GM21825 (cell line): ENCODE data around the gene RCOR2.
"Not testable (repeated sequence)": the region's sequence is repeated elsewhere in the genome, so short reads cannot be mapped to it uniquely, and the experiment has no call there.

Experiments used
- ATAC-seq: cut with Tn5 transposase; IDR thresholded peaks from one replicate; pipeline ENCODE4 v1.9.1; 2021; ENCODE audit warnings: mild to moderate bottlenecking, moderate library complexity; ENCODE audit not compliant: unreplicated experiment

The RCOR2 gene

DNA sequence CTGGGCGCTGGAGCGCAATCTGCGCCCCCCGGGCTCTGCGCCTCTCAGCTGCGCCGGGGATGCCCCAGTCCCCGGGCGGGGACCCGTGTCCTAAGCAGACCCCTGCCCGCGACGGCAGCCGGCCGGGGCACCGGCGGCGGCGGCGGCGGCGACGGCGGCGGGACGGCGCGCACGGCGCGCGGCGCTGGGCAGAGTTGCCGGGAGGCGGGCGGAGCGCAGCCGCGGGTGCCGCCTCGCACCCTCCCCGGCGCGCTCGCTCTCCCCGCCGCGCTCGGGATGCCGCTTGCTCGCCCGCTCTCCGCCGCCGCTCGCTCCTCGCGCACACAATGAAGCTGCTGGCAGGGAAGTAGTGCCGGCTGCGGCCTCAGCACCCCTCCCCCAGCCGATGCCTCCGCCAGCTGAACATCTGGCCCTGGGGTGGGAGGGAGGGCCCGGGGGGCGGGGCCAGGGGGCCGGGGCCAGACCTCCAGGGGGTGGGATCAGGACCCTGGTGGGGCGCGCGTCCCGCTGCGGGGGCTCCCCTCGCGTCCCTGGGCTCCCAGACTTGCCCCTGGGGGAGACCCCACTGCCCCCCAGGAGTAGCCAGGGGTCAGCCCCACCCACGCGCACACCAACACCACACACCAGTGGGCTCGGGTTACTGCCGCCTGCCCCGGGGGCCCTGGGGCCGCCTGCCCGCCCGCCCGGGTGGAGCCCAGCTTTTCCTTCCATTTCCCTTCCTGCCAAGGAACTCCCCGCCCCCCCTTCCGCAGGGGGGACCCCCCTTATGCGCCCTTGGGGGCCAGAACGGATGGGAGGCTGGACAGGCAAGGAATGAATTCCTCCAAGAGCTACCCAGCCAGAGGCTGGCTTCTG lies at the start of gene RCOR2:
TSS of gene RCOR2 (minus strand) at position 328 of the 855 bp plus-strand sequence. CDS start 708 bp downstream, outside the sequence.
- ATAC-seq: no peak

DNA sequence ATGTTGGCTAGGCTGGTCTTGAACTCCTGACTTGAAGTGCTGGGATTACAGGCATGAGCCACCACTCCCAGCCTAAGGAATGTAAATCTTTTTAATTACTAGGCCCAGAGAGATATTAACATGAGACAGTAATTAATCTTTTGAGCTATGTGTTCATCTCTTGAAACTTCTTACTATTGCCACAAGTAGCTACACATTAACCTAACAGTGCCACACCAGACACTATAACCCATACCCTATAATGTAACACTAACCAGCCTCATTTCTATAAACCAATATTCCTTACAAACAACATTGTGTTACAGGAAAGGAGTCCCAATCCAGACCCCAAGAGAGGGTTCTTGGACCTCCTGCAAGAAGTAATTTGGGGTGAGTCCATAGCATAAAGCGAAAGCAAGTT lies 49.5 kb upstream of the RCOR2 start:
- no peak for ATAC-seq

DNA sequence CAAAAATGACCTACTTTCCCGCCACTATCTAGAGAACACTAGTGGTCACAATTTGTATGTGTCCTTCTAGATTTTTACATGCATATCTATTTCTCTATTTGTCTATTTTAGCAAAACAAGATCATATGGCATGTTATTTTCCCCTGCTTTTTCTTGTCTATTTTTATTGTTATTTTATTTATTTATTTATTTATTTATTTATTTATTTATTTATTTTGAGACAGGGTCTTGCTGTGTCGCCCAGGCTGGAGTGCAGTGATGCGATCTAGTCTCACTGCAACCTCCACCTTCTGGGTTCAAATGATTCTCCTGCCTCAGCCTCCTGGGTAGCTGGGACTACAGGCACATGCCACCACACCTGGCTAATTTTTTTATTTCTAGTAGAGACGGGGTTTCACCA lies 46.9 kb upstream of the RCOR2 start:
- ATAC-seq: not testable (repeated sequence)

DNA sequence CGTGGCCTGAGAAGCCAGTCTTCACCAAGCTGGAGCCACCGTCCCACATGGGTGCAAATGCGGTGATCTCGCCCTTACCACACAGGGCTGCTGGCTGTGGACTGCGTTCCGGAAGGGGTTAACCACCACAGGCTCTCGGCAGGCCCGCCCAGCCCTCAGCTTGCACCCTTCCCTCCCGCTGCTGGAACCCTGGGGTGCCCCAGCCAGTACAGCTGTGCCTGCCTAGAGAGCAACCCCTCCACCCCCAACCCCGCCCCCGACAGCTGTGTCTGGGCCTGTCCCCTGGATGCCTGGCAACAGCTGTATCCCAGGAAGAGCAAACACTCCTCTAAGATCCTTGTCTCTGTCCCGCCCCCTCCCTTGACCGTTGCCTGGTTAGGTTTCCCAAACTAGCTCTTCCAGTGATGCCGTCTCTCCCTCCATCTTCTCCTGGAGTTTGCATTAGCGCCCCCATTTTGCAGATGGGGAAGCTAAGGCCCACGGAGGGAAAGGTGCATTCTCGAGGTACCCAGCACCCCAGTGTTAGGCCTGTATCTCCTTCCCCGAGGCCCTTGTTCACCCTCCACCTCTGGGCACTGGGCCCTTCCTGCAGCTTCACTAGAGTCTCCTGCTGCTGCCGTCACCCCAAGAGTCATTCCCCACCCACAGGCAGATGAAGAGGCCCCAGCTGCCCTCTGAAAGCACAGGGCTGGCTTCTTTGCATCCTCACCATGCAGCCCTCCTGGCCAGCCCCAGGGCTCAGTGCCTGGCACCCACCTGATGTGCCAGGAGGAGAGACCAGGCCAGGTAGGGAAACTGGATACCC lies 44.8 kb upstream of the RCOR2 start:
- no peak for ATAC-seq

DNA sequence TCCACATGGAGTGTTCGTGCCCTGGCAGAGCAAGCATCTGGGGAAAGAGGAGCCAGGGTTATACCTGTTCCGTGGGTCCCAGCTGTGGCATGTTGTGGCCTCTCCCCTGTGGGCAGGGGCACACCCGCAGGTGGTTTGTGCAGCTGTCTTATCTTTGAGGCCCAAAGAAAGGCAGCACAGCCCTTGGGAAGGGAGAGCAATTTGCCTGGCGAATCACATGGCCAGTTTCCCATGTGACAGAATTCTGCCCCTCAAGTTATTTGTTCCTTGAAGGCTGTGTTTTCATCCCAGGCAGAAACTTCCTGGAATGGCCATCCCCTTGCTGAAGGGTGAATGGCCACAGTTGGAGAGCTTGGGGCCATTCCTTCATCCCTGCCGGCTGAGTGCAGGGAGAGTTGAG lies 41.0 kb upstream of the RCOR2 start:
- ATAC-seq: no peak

DNA sequence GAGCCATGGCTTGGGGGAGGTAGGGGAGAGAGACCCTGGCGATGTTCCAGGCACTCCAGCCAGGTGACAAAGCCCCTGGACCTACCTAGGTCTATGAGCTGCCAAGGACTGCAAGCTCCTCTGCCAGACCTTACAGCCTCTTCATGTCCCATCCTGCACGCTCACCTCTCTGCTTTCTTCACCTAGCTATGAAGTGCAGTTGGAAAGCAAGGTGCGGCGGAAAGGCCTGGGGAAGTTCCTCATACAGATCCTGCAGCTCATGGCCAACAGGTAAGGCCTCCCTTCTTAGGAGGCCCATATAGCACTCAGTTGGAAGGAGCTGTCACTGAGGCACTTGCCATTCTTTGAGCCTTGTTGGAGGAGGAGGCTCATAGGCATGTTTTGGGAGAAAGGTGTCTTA lies 35.6 kb upstream of the RCOR2 start:
- ATAC-seq: no peak

DNA sequence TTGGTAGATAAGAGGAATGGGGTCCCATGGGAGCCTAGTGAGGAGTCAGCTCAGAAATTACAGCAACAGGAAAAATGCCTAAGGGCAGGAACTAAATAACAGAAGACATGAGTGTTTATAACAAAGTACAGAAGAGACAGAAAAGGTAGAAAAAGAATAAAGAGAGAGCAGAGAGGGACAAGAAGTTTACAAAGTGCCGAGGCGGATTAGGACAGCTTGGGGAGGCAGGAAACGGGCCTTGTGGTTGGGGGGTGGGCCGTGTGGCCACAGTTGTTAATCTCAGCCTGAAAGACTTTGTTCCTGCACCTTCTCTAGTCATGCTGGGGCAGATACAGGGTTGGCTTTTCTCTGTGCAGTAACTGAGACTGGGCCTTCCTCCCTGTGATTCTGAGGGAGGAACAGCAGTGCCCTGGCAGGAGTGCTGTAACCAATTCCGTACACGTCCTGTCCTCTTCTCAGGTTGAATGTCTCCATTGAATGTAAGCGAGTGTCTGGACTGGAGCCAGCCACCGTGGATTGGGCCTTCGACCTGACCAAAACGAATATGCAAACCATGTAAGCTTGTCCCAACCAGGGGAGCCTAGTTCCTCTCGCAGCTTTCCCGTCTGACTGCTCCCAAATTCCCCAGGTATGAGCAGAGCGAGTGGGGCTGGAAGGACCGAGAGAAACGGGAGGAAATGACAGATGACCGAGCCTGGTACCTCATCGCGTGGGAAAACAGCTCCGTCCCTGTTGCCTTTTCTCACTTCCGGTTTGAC lies 35.0 kb upstream of the RCOR2 start:
- peak; percentile 73 for ATAC-seq

DNA sequence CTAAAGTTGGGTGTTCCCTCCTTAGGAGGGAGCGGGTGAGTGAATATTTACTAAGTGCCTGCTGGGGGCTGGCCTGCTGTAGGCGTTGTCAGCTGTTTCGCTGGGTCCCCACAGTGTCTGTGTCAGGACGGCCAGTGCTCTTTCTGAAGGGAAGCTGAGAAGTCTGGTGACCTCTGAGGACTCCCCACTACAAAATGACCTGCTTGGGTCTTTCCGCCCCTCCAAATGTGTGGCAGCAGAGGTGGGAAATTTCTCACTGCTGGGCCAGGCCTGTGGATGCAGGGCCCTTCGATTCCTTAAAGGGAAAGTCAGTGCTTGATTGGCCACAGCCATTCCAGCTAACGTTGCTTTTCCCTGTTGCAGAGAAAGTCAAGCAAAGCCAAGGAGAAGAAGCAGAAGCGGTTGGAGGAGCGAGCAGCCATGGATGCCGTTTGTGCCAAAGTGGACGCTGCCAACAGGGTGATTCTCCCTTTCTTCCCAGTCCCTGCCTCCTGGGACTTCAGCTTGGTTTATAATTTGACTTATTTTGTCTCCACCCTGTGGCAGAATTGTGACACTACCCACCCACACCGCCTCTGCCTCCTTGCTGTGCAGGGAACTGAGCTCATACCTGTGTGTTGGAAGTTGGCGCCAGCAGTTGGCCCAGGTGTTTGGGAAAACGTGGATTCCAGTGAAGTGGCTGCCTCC lies 28.7 kb upstream of the RCOR2 start:
- no peak for ATAC-seq

DNA sequence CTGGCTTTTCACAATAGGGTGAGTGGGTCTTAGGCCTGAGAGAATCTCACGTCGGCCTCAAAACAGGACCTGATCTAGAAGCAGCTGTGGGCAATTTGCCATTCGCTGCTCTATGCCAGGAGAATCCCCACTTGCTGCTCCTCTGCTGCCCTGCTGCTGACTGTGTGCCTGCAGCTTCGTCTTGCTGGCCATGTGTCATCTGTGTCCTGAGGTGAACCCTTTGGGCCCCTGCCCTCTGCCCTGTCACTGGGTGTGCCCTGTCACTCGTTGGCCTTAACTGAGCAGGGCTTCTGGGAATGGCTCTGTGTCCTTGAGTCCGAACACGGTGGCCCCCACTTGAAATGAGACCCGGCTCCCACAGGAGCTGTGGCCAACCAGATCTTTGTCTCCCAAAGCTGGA lies 28.0 kb upstream of the RCOR2 start:
- no peak for ATAC-seq

DNA sequence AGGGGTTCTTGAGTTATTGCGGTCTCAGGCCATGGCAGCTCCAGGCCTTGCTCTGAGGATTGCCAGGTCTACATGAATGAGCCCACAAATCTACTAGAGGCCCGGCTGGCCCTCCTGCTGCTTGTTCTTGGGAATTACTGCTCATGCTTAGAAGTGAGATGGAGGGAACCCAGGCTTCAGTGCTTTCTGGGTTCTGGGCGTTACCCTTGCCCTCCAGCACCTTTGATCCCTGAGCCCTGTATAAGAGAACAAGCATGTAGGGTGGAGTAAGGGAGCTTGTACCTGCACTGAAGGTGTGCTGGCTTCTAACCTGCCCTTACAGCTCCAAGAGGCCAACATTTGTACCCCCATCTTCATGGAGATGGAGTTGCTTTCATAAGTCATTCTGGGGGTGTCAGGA lies 25.8 kb upstream of the RCOR2 start:
- ATAC-seq: no peak

DNA sequence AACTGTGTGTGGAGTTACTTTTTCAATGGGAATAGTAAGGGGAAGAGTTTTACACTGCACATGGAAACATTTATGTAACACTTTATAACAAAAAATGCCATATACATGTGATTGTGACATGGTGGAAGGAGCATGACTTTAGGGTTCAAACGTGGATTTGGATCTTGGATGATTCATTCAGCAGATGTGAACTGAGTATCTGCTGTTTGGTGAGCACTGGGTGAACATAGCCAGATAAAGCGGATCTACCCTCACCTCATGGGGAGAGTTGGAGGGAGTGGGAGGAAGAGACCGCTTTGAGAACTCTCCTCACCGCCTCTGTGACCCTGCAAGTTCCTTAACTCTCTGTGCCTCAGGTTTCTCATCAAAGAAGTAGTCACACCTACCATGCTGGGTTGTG lies 24.9 kb upstream of the RCOR2 start:
- ATAC-seq: no peak

DNA sequence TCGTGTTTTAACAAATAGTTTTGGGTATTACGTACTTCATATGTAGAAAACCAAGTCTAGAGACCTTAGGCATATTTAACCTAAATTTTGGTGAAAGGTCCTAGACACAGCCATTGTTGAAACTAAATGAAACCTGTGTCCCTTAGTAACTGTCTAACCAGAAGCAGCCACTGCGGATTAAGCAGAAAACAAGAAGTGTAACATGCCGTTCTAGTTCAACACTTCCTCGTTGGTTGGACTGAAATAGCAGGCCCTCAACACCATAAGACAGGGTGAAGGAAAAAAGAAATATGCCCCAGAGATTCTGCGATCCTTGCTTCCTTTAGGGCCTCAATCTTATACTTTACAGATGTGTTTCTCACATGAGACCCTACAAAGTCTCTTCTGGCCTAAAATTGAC lies 23.8 kb upstream of the RCOR2 start:
- no peak for ATAC-seq

DNA sequence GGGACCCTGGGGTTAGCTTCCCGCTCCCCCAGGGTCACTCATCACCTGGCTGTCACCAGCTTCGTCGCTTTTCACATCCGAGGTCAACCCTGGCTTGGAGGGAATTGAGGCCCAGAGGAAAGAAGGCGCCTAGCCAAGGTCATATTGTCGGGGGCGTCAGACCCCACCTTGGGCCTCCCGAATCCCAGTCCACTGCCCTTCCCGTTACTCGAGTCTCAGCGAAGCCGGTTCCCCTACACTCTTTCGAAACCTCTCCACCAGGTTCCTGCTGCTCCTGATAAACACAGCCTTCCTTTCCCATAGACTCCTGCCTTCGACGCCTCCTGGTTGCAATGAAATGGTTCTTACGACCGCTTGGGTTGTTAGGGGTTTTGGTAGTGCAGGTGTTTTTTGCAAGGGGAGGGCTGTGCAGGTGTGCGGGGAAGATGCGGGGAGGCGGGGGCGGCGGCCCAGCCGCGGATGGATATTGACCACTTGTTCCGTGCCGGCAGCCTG lies 22.5 kb upstream of the RCOR2 start:
- no peak for ATAC-seq

DNA sequence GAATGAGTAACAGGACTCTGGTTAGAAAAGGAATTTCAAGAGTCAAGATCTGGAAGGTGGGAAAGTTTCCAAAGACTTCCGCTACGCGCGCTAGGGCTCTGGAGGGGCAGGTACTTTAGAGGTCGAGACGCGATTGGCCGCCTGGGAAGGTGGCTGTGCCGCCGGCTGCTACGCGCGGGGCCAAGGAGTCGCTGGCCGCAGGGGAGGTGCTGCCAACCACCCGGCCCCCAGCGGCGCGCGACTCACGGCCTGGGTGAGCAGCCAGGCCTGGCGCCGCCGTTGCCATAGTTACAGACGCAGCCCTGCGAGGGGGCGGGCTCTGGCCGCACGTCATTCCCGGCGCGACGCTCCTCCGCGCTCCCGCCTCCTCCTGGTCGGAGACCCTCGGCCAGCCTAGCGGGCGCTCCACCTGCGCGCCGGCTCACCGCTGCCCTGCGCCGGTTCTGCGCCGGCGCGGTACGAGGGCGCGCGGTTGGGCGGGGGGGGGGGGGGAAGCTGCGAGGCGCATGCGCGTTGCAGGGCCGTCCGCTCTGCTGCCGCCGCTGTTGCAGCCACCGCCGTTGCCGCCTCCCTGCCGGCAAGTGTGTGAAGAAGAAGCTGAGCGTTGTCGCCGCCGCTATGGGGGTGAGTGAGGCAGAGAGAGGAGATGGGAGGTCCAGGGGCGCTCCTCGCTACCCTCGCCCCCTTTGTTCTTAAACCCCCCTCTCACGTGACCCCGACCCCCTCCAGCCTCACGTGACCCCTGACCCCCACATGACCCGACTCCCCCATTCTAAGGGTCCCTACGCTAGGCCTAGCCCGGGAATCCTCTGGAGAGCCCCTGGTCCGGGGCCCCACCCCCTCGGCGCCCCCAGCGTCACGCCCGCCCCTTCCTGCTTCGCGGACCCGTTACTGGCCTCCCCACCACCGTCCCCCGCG lies 21.8 kb upstream of the RCOR2 start, which contains the start of gene NAA40:
TSS of gene NAA40 (plus strand) at position 524 of the 918 bp plus-strand sequence. CDS start at position 619, 95 bp downstream.
- ATAC-seq: peak; percentile 92

DNA sequence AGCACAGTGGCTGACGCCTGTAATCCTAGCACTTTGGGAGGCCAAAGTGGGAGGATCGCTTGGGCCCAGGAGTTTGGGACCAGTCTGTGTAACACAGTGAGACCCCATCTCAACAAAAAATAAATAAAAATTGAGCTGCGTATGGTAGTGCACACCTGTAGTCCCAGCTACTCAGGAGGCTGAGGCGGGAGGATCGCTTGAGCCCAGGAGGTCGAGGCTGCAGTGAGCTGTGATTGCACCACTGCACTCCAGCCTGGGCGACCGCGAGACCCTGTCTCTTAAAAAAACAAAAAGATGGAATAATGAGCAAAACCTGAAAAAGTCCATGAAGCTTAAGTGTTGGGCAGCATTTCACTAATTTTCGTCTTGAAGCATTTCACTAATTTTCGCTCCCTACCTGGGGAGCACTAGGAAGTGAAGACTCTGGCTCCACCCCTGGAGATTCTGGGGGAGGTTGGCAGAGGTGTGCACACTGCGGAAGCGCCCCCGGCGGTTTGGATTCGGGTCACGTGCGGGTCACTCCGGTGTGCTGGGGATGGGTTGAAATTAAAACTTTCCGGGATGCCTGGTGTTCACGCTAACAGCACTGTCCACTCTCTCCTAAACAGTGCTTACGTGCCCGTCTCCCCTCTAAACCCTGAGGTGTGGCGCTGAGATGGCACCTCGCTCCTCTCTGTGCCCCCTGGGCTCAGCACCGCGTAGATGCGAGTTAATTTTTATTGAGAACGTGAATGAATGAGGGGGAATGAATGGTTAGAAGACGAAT lies 20.9 kb upstream of the RCOR2 start:
- peak; percentile 9 for ATAC-seq

DNA sequence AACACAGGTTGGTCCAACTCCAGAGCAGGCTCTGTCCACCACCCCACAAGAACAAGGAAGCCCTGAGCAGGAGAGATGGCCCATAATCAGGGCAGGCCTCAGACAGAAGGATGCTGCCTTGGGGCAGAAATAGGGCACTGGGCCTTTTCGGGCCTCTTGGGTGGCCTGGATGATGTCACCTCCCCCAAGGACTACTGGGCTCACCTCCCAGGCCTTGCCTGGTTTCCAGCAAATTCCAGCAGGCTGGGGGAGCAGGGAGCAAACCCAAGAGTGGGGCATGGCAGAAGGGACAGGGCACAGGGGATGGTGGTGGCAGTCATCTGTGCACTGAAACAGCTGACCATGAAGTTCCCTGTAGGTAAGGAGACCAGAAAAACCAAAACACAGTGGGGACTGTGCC lies 16.5 kb upstream of the RCOR2 start:
- no peak for ATAC-seq

DNA sequence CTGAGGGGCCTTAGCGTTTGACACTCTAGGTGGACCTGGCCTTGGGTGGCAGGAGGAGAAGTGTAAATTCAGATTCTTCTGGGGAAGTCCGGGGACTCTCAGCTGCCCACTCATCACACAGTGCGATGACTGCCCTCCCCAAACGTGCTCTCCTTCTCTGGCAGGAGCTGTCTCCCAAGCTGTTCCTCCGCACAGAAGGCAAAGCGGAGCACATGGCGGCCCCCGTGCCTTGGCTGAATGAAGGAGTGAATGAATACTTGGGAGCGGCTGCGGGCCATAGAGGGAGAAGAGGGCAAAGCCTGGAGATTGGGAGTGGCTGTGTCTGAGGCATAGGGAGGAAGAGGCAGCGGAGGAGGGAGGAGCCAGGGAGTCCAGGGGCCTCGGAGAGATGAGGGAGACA lies 14.9 kb upstream of the RCOR2 start:
- ATAC-seq: no peak

DNA sequence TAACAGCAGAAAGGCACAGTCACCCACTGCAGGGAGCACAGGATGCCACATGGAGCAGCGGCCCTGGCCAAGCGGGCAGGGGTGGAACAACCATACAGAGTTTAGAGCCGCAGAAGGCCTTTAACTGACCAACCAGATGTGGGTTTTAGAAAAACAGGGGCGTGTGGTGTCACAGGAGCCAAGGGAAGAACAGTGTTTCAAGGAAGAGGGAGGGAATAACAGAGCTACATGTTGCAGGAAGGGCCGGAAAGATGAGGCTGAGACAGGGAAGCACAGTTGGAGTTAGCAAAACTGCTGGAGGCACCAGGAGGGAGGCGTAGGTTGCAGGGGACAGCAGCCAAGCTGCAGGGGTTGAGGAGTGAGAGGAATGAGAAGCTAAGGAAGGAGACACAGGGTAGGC lies 14.1 kb upstream of the RCOR2 start:
- ATAC-seq: no peak

DNA sequence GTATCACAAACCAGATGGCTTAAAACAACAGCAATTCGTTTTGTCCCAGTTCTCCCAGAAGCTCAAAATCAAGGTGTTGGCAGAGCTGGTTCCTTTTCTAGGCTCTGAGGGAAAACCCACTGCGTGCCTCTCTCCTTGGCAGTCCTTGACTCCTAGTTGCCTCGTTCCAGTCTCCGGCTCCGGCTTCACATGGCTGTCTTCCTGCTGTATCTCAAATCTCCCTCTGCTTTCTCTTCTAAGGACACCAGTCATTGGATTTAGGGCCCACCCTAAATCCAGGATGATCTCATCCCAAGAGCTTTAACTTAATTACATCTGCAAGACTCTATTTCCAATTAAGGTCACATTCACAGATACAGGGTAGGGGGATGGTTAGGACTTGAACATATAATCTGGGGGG lies 12.7 kb upstream of the RCOR2 start:
- no peak for ATAC-seq
